ENCODE results near the gene FRS3. TPM values are rescaled to one million over a fixed set of nuclear protein-coding genes. Genes with fewer than 3 reads are reported as not detected.
A peak's percentile ranks its signal among the peaks of the same experiment; 100 is the strongest.

Gene FRS3
- total and polyA plus RNA-seq, 2 of the 8 experiments (the other 6 are each of a cell fraction or from before 2014, with no cell fraction given) = 3.4 to 4.4 TPM

DNA sequence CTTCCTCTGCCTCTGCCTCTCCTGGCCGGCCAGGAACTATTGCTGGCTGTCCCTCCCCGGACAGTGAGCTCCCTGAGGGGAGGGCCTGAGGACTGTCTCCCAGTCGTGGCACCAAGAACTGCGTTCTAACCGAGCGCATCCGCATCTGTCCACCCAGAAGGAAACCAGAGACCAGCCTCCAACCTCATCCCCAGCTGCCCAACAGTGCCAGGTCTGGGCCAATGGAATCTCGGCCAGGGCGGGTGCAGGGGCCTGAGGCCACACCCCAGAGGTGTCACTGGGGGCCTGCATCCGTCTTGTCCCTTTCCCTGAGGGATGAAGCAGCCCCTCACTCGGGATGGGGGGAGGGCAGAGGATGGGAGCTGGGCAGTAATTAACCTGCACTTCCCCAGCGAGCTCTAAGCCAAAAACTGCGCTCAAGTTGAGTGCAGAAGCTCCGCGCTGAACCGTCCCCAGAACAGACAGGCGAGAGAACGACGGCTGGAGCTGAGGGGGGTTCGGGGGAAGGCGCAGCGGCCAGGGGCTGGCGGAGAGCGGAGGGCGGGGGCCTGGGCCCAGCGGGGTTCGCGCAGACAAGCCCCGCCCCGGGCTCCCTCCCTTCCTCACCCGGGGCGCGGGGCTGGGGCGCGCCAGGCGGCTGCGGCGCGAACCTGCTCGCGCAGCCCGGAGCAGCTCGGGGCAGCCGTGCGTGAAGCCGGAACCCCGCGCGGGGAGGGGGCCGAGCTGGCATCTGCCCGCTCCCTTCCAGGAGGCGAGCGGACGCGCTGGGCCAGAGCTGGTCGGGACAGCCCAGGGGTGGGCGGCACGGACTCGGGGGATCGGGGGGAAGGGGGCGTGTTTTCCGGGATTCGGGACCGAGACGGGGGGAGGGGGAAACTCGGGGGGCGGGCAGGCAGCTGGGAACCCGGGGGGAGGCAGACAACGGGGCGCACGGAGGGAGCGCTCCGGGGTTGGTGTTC is 45.7 kb downstream of the FRS3 start (continued):
- TF ChIP-seq ZNF274 (IDR thresholded peaks at IDR 0.05; ENCODE audit: borderline replicate concordance, extremely low read depth, low read length) (no peak), TCF12 (IDR thresholded peaks at IDR 0.05; ENCODE audit: low read depth, low read length) (no peak), PHF8 (conservative IDR thresholded peaks at IDR 0.05; ENCODE audit: low read depth, low read length) (0 out of 2 replicates have a peak, but pooled peaks have one; percentile 29), HDAC6 (IDR thresholded peaks at IDR 0.05; ENCODE audit: low read depth, low read length) (no peak), SAP30 (IDR thresholded peaks at IDR 0.05; ENCODE audit: insufficient read depth, insufficient replicate concordance, low read length) (no peak)
